ENCODE data around the gene NEK7.
"Not testable (repeated sequence)": the region's sequence is repeated elsewhere in the genome, so short reads cannot be mapped to it uniquely, and the experiment has no call there.

Gene NEK7

DNA sequence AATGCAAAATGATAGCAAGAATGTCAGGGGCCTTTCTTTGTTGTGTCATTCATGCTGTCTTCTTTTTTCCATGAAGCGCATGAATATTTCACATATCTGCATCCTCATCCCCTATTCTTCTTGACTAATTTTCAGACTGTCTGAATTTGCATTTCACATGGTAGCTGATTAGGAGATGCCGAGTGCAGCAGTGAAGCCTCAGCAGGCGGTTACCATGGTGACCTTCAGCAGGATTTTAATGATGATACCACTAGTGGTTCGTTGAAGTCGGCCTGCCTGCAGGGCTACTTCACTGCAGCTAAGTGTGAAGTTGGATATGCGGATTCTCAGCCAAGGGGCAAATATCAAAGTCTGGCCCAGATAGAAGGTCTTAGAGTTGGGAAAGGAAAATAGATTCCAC lies 141.8 kb downstream of the NEK7 start:
- DNase-seq, result no peak

DNA sequence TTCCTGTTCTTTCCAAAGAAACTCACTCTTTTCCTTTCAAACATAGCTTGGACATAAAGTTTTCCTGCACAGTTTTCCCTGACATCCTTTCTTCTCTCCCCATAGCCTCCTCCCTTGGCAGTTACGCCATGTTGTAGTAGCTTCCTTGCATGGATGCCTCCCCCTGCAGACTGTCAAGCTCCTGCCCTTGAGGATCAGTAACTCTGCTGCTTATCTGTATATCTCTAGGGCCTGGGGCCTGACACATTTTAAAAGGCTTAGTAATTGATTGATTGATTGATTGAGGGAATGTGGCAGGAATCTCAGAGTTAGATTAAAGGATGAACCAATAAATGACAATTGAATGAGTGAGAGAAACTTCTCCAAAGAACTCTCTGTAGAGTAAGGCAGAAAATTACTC lies 143.7 kb downstream of the NEK7 start:
- no peak for DNase-seq

DNA sequence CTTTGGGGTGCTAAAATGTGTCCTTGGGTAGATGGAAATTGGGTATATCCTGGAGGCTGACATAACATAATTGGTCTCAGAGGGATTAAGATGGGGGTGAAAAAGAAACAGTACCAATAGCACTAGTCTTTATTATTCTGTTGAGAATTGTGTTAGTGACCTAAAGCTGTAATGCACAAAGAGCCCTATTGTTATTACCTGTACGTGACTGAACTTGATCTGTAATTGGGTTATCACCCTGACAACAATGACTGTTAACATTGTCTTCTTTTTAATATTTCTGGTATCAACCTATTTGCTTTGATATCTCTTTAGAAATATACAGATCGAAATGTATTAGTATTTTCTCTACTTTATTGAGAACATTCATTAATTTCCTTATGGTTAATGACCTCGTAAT lies 147.6 kb downstream of the NEK7 start:
- DNase-seq, result no peak

DNA sequence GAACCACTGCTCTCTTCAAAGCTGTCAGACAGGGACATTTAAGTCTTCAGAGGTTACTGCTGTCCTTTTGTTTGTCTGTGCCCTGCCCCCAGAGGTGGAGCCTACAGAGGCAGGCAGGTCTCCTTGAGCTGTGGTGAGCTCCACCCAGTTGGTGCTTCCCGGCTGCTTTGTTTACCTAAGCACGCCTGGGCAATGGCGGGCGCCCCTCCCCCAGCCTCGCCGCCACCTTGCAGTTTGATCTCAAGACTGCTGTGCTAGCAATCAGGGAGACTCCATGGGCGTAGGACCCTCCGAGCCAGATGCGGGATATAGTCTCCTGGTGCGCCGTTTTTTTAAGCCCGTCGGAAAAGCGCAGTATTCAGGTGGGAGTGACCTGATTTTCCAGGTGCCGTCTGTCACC lies 158.0 kb downstream of the NEK7 start:
- DNase-seq, result not testable (repeated sequence)

DNA sequence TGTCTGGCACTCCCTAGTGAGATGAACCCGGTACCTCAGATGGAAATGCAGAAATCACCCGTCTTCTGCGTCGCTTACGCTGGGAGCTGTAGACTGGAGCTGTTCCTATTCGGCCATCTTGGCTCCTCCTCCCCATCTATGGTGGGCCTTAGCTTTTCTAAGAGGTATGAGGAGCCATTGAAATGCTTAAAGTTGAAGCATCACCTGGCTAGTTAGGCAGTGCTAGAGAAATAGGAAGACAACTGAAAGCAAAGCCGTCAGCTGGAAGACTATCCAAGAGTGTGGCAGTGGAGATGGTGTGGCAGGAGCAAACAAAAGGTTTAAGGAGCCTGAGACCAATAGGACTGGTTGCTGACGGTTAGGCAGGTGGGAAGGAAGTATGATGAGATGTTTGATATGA lies 158.5 kb downstream of the NEK7 start:
- DNase-seq, result not testable (repeated sequence)

DNA sequence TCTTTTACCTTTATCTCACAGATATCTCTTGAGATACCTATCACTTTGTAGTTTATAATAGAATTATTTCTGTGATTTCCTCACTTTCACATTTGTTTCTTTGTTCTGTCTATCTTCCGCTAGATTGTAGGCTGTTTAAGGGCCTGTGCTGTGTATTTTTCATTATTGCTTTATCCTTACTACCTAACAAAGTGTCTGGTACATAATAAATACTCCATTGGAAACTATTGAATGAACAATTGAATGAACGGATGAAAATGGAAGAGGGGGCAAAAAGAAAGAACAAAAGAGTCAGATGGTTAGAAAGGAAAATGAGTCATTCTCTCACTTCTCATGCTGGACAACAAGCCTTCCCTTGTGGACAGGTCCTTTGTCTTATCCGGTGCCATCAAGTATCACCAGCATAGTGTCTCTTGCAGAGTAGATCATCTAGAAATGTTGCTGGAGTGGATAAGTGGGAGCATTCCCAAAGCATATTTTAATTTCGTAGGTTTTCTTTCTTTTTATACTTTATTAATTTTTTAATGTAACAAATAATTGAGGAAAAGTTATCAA lies 159.8 kb downstream of the NEK7 start:
- DNase-seq, result no peak

DNA sequence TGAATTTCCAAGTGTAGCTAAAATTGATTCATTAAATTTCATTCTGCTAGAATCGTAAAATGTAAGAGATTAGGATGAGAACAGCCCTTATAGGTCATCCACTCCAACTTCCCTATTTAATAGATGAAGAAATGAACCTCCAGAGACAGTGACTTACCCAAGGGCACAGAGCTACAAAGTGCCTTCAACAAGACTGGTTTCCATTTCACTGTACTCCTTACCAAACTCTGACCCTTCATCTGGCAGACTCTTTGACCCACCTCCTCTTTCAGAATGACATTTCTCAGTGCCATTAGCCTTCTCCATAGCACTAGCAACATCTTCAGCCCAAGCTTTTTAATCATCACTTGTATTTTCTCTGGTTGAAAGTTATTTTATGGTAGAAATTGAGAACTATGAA lies 161.3 kb downstream of the NEK7 start:
- DNase-seq, result peak; percentile 63

DNA sequence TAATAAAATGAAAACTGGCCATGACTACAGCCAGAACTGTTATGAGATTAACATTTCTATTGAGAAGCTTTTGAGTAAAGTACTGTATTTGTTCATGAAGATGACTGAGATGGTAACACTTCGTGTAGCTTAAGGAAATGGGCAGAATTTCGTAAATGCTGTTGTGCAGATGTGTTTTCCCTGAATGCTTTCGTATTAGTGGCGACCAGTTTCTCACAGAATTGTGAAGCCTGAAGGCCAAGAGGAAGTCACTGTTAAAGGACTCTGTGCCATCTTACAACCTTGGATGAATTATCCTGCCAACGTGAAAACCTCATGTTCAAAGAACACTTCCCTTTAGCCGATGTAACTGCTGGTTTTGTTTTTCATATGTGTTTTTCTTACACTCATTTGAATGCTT lies 164.0 kb downstream of the NEK7 start:
- DNase-seq, result peak; percentile 71

DNA sequence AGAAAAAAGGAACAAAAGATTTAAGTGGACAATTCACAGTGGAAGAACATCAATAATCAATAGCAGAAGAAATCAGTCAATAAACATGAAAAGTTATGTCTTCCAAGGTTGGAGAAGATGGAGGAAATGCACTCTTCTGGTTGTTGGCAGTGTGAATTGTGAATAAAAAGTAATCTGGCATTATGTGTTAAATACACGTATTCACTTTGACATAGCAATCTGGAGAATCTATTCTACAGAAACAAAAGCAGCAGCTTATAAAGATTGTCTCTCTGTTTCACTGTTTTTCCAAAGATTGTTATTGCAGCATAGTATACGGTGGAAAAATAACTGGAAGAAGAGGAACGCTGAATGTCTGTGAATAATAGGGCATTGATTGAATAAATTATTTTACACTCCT lies 169.4 kb downstream of the NEK7 start:
- DNase-seq, result no peak

DNA sequence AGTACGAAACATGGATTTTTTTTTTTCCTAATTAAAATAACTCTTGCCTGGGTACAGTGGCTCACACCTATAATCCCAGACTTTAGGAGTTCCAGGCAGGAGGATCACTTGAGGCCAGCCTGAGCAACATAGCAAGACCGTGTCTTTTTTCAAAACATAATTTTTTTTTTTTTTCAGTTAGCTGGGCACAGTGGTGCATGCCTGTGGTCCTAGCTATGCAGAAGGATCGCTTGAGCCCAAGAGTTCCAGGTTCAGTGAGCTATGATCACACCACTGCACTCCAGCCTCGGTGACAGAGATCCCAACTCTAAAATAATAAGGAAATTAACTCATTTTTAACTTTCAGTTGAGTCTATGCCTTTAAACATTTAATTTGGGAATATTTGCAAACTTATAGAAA lies 170.1 kb downstream of the NEK7 start:
- DNase-seq, result no peak

DNA sequence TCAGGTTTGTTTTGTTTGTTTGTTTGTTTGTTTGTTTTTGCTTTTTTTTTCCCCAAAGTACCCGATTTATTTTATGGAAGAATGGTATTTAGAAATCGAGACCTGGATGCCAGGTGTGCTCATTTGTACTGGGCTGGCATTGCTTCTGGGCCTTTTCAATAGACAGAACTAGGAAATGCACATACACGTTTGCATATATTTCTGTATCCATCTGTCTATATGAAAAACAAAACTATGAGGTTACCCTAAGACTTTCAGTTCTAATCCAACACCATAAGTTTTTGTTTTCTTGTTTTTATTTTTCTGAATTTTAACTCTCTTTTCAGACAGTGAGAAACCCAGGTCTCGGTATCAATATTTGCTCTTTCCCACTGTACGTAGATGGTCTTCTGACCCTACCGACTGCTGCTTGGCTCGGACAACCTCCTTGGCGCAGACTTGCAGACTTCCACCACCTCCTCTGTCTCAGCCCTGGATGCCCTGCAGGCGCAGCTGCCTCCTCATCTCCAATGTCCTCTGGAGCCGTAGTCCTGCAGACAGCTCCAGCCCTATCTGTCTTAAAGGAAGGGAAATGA lies 171.7 kb downstream of the NEK7 start:
- no peak for DNase-seq

DNA sequence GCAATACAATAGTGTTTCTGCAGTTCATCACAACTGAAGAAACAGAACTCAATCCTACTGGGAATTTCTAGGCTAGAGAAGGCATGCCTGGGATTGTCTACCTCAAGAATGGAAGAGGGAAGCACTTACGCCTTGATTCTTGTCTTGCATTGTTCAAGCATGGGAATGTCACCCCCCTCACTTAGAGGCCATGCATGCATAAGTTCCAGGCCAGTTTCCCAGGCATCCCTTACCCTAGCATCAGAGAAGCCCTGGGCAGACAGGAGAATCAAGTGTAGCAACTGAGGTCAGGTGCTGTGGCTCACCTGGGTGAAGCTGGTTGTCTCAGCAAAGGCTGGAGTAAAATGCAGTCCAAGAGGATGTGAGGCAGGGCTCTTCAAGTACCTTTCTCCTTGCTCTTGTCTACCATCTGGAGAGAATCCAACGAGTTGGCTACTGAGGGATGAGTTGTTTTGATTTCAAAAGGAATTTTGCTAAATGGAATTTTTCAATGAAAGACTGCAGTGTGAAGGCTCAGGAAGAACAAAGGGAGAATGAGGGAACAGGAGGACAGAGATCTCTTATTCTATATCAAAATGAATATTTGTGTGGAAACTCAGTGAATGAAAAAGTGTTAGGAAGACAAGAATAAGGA lies 174.3 kb downstream of the NEK7 start:
- DNase-seq, result no peak

DNA sequence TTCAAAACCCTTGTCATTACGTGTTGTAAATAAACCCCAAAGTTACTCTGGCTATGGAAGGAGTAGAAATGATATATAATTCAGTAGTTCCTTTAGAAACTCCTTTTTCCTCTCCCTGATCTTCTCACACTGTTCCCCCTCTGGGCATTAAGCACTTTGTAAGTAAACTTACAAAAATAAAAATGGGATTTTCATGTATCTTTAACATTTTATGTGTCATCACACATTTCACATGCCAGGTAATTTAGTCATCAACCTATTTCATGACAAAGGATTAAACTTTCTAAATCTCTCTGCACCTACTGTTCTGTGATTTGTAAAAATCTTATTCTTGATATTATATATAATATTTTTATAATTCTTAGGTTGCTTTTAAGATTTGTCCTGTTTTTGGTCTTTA lies 176.9 kb downstream of the NEK7 start:
- no peak for DNase-seq

DNA sequence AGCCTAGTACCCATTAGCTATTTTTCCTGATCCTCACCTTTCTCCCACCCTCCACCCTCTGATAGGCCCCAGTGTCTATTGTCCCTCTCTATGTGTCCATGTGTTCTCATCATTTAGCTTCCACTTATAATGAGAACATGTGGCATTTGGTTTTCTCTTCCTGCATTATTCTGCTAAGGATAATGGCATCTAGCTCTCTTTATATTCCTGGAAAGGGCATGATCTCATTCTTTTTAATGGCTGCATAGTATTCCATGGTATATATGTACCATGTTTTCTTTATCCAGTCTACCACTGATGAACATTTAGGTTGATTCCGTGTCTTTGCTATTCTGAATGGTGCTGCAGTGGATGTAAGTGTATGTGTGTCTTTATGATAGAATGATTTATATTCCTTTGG lies 178.9 kb downstream of the NEK7 start:
- no peak for DNase-seq

DNA sequence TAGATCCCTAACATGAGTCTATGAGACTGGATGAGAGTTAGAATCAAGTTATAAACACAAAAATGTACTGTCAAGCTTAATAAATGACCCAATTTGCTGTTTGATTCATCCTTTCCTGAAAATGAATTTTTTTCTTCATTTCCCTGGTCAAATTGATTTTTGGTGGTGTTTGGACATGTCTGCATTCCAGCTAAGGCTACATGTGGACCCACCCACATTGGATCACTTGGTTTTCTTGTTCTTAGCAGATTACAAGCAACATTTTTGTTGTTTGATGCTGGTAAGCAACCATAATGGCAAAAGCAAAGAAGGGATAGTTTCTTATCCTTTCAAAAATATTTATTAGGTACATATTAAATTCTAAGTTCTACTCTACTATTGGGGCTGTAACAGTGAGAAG lies 181.1 kb downstream of the NEK7 start:
- no peak for DNase-seq

DNA sequence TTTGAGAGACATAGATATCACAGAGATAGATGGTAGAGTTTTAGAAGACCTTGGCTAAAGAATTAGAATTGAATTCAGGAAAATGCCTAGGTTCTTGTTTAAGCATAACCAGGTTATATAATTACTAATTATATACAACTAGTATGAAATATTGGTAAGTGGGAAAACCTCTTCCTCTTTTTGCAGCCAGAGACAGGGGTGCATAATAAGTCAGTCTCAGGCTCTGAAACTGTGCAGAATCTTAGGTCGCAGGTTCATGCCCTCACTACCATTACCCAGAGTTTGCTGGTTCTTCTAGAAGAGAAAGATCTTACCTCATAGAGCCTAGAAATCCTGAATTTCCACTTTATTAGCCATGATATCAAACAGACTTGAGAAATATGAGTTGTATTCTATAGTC lies 183.3 kb downstream of the NEK7 start:
- no peak for DNase-seq

DNA sequence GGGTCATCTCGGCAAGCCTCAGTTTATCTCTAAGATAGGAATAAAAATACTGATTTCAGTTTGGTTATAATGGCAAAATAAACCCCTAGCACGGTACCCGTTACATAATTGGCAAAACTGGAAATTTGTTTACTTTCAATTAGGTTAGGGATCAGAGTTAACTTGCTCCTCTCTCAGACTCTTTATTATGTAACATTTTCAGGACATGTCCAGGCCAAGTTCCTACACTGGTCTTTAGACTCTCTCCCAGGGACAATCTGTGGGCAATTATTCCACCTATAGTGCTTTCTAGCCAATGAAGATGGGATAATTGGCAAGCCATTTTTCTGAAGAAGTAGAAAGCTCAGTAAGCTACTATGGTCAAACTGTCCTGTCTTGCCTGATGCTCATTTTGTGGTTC lies 189.4 kb downstream of the NEK7 start:
- DNase-seq, result no peak

DNA sequence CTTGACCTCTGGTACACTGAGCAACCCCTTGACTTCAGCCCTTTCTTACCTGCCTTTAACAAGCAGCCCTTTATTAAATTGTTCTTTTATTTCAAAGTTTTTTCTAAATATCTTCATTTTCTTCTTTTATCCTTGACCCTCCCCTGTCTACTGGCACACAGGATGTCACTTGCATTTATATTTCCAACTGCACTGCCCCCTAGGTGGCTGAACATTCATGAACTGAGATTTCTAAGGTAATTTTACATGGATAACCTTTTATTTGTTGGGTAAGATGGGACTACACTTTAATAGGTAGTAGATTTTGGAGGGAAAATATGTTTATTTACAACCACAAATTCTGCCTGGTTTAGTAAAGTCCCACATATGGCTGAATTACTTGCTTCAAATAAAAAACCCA lies 193.7 kb downstream of the NEK7 start:
- no peak for DNase-seq

DNA sequence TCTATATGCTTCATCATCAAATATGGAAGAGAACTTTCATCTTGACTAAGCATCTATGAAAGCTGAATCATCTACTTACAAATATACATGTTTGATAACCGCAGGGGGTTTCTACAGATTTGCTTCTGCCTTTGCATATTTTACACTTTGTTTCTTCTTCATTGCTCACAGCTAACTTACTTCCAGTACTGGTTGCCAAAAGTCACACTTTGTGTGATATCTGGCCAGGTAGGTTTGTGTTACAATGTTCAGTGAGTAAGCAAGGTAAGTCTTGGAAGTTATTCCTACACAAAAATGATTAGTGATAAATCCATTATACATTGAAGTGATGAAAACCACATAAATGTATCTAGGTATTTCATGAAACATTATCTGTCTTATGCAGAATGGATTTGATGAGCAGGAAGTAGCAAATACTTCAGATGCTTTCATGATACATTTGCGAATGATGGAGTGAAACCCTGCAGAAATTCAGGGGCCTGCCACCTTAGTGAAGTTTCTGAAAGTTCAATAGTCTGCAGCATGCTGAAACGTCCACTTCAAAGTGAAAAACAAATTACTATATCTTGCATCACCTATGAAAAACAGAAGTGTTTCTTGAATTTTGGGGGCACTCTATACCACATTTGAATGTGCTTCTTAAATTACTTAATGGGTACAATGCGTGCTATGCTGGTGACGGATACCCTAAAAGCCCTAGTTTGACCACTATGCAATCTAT lies 196.3 kb downstream of the NEK7 start:
- no peak for DNase-seq

DNA sequence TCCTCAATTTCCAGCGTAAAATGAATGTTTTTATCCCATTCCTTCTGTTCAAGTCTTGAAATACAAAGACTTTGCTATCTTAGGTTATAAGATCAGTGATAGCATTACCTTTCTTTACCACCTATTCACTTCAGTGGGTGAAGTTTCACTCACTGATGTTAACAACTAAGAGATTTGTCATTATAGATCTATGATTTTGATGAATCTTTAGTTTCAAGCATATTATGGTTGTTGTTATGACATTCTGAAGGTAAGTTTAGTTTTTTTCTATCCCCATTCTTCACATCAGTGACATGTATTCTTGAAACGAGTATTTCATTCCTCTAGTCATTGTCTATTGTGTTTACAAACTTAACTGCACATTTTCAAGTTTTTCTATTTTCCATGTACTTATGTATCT lies 201.1 kb downstream of the NEK7 start:
- DNase-seq, result no peak

DNA sequence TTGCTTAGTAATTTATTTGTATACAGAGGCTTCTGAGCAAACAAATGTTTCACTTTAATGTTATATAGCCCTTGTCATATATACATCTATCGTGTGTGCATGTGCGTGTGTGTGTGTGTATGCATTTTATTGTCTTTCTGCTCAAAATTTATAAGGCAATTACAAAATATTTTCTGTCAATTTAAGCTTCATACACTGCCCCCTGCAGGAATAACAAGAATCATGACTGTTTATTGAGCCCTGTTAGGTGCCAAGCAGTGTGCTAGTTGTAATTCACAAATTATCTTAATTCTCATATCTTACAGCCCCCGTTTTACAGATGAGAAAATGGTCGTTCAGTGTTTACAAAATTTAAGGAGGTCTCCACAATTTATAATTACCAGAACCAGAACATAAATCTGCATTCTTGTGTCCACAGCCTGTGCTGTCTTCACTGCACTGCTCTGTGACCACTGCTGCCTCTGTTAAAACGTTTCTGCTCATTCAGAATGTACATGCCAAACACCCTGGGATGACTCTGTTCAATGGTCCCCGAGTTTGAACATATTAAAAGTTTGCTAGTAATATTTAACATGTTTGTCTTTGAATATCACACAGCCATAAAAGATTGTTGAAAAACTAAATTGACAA lies 202.3 kb downstream of the NEK7 start:
- peak; percentile 26 for DNase-seq

DNA sequence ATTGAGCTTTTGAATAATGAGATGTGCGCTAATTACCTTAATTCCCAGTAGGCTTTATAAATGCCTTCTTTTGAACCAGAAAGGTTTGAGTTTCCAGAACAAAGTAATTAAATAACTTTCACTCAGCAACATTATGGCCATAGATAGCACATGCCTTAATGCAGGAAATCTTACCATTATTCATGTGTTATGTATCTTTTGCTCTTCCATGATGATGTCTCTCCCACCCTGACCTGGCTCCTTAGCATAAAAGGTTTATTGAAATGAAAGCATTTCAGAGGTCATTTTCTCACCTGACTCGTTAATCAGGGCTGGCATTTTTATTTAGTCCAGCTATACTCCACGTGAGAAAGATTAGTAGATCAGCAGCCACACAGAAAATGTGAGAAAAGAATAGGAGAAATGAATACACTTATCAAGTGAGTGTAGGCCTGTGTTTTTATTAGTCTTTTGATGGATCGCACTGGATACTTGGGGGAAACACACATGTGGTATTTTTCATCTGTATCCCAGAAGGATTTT lies 203.5 kb downstream of the NEK7 start:
- DNase-seq, result no peak

DNA sequence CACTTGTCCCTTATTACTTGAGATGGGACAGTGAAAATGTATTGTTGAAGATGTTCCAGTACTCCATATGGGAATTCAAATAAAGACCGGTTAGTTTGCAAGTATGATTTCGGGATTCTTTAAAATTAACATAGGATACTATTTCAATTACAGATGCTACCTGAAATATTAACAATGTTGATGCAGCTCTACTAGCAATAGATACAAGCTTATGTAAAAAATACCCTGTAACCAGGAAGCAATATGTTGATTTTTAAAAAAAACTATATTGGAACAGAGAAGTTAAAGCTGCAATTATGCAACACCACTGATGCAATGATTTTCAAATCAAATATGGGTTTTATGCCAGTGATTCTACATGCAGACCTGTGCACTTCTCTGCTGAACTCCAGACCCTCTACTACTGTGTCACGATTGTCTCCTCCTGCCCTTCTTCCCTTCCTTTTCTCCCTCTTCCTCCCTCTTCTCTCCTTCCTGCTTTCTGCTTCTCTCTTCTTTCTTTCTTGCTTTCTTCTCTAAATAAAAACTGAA lies 204.5 kb downstream of the NEK7 start:
- peak; percentile 50 for DNase-seq

Data from inflammatory macrophage treated with lipopolysaccharide for 4 hours (primary cell).